ENCODE measurements around the gene FOXRED2. TPM values are rescaled to one million over a fixed set of nuclear protein-coding genes. Genes with fewer than 3 reads are reported as not detected.

FOXRED2 gene
- total and polyA plus RNA-seq, 2 of the 8 experiments (the other 6 are each of a cell fraction or from before 2014, with no cell fraction given): 11.5 to 27.8 TPM

DNA sequence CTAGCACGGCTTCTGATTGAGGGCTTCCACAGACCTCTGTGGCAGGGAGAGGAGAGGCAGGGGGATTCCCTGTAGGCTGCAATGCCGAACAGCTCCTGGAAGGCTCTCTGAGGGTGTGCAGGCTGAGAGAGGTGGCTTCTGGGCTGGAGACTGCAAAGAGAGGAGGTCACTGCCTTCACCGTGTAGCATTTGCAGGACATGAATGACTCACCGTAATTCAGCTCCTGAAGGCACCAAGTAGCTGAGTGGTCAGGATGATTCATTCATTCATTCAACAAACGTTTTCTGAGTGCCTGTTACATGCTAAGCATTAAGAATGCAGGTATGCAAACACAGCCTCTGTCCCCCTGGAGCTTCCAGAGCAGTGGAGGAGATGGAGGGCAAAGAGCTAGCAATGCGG lies 40.1 kb upstream of the FOXRED2 start (continued):
- TF ChIP-seq MAFK (IDR thresholded peaks at IDR 0.05; ENCODE audit: low read depth, low read length): no peak
- no peak for TF ChIP-seq NRF1 (IDR thresholded peaks at IDR 0.05; ENCODE audit: low read depth, low read length)
- TF ChIP-seq SRF (IDR thresholded peaks at IDR 0.05; ENCODE audit: low read depth, low read length): no peak
- TF ChIP-seq, protein P1, sequence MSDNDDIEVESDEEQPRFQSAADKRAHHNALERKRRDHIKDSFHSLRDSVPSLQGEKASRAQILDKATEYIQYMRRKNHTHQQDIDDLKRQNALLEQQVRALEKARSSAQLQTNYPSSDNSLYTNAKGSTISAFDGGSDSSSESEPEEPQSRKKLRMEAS (IDR thresholded peaks at IDR 0.05): no peak
- TF ChIP-seq KDM1A (IDR thresholded peaks at IDR 0.05; ENCODE audit: borderline replicate concordance, low read length): no peak
